Measurements from ENCODE around the gene BABAM2. TPM values are rescaled to one million over a fixed set of nuclear protein-coding genes. Genes with fewer than 3 reads are reported as not detected.
"Not testable (repeated sequence)": the region's sequence is repeated elsewhere in the genome, so short reads cannot be mapped to it uniquely, and the experiment has no call there.

Gene BABAM2
- total and polyA plus RNA-seq, 7 experiments from 2014 or later, result 34.2 to 58.2 (median 44.2) TPM

DNA sequence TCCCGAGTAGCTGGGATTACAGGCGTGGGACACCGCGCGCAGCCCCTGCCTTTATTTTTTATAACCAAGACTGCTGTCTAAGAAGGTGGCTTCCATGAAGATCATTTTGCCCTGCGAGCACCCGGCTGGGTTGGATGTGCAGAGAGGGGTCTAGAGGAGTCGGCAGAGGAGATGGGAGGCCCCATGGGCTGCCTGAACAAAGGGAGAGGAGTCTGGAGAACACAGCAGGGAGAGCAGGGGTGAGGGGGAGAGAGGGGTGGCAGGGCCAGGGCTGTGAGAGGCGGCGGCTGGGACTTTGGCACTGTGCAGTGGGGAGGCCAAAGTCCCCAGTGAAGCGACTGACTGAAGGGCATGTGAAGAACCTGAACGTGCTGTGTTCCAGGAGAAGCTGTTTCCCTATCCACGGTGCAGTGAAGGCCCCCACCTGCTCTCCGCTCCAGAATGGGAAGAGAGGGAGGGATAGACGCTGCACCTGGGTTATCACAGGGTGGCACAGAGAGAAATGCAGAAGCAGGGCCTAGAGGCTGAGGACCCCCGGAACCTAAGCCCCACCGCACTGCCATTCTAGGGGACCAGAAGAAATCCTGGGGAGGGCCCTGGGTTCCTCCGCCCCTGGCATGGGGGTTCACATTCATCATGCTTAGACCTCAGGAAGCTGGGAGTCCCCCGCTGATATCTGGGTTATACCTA is 477.3 kb downstream of the BABAM2 start:
- Histone ChIP-seq H3K27me3 (ENCODE audit: control insufficient read depth in 2 of 2, insufficient read depth in 2 of 2, low read length in 2 of 2) (no peaks in the 10 kb centered on the region), H3K9me3 (ENCODE audit: control insufficient read depth in 2 of 3, low read length in 3 of 3) (no peaks in the 10 kb centered on the region), H3K4me1 (ENCODE audit: control insufficient read depth in 2 of 2, insufficient read depth in 2 of 2, low read length in 2 of 2) (peaks cover 44 to 45% of the 10 kb centered on the region in 2 donors), H3K4me3 (ENCODE audit: low read length) (no peak overlapping the region), H3K27ac (ENCODE audit: low read depth, low read length) (no peak overlapping the region), H3K36me3 (ENCODE audit: control insufficient read depth in 2 of 3, insufficient read depth in 3 of 3, low read length in 3 of 3) (no peaks in the 10 kb centered on the region)
- peak overlapping the region in 3 of 9 donors; percentile 31 to 76 (median 35) for H3K27ac Mint-ChIP-seq
- peak overlapping the region in 3 of 10 donors; percentile 75 to 89 (median 88) for H3K4me3 Mint-ChIP-seq
- peaks cover 0 to 21% (median 0%) of the 10 kb centered on the region in 5 donors for H3K27me3 Mint-ChIP-seq
- H3K36me3 Mint-ChIP-seq, result peaks cover 0 to 4% (median 0%) of the 10 kb centered on the region in 5 donors
- ATAC-seq (no peak), DNase-seq (no peak)
- POLR2A ChIA-PET, result no interaction called here
- H3K4me1 Mint-ChIP-seq, result peaks cover 23 to 55% (median 44%) of the 10 kb centered on the region in 7 donors
- peaks cover 0 to 1% (median 0%) of the 10 kb centered on the region in 11 donors for H3K9me3 Mint-ChIP-seq
- intact Hi-C loops (cut with micrococcal nuclease), result loop anchor here in 1 of 2 donors (1.0 kb wide), 1 partner anchor 9 kb away; no protein-coding TSS in a partner anchor
- CTCF ChIA-PET, result interaction anchor here (0.6 kb wide), 1 partner anchor 605 kb away, joined by 3 read pairs; no protein-coding TSS in a partner anchor

DNA sequence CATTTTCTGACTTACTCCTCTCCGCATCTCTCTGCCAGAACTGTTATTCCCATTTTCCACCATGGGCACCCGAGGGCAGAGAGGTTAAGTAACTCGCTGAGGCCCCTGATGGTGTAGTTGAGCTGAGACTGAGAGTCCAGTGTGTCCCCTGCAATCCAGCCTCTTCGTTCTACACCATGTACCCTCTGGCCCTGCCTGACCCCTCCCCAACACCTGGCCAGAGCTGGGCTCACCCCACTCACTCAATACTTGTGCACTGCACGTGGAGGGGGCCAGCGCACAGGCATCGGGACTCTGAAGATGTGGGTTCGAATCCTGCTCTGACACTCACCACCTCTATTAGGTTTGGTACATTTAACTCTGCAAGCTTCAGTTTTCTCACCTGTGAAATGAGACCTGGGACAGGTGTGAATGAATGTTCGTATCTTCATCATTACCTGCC is 477.8 kb downstream of the BABAM2 start:
- DNase-seq, result no peak
- no peaks in the 10 kb centered on the region for H3K27me3 ChIP-seq (ENCODE audit: control insufficient read depth in 2 of 2, insufficient read depth in 2 of 2, low read length in 2 of 2)
- Mint-ChIP-seq H3K36me3 (peaks cover 0 to 4% (median 0%) of the 10 kb centered on the region in 5 donors), H3K4me3 (peak overlapping the region in 2 of 10 donors; percentile 39 to 56), H3K4me1 (peaks cover 23 to 50% (median 39%) of the 10 kb centered on the region in 7 donors), H3K27ac (no peak overlapping the region), H3K27me3 (peaks cover 0 to 26% (median 0%) of the 10 kb centered on the region in 5 donors), H3K9me3 (peaks cover 0 to 1% (median 0%) of the 10 kb centered on the region in 11 donors)
- H3K4me3 ChIP-seq (ENCODE audit: low read length), result no peak overlapping the region
- no peak for ATAC-seq
- no peaks in the 10 kb centered on the region for H3K36me3 ChIP-seq (ENCODE audit: control insufficient read depth in 2 of 3, insufficient read depth in 3 of 3, low read length in 3 of 3)
- ChIA-PET CTCF (interaction anchor here (0.6 kb wide), 1 partner anchor 605 kb away, joined by 3 read pairs; no protein-coding TSS in a partner anchor), POLR2A (interaction anchor here (0.8 kb wide), 1 partner anchor 10 kb away, joined by 3 read pairs; no protein-coding TSS in a partner anchor)
- H3K4me1 ChIP-seq (ENCODE audit: control insufficient read depth in 2 of 2, insufficient read depth in 2 of 2, low read length in 2 of 2), result peaks cover 43 to 45% of the 10 kb centered on the region in 2 donors
- H3K9me3 ChIP-seq (ENCODE audit: control insufficient read depth in 2 of 3, low read length in 3 of 3), result no peaks in the 10 kb centered on the region
- intact Hi-C loops (cut with micrococcal nuclease), result no loop called here
- no peak overlapping the region for H3K27ac ChIP-seq (ENCODE audit: low read depth, low read length)

DNA sequence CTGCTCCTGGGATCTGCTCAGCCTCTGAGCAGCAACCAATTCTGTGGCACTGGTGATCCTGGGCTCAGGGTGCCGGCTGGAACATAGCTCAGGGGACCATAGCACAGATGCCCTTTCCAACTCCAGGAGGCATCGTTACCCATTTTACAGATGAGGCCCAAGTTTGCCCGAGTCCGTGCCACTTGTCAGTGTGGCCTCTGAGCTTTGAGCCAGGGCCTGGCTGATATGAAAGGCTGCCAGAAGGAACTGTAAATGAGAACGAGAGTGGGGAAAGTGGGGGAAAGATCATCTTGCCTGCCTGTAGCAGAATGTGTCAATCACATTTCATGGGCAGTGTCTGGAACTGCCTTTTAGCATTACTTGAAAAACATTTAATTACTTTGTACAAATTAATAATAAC is 478.8 kb downstream of the BABAM2 start:
- no peak overlapping the region for H3K4me3 ChIP-seq (ENCODE audit: low read length)
- peaks cover 33 to 37% of the 10 kb centered on the region in 2 donors for H3K4me1 ChIP-seq (ENCODE audit: control insufficient read depth in 2 of 2, insufficient read depth in 2 of 2, low read length in 2 of 2)
- Mint-ChIP-seq H3K4me3 (no peak overlapping the region), H3K27me3 (peaks cover 0 to 34% (median 0%) of the 10 kb centered on the region in 5 donors), H3K27ac (peak overlapping the region in 3 of 9 donors; percentile 38 to 54 (median 41)), H3K36me3 (peaks cover 0 to 4% (median 0%) of the 10 kb centered on the region in 5 donors), H3K9me3 (peaks cover 0 to 1% (median 0%) of the 10 kb centered on the region in 11 donors), H3K4me1 (peaks cover 19 to 45% (median 35%) of the 10 kb centered on the region in 7 donors)
- intact Hi-C loops (cut with micrococcal nuclease), result no loop called here
- POLR2A ChIA-PET, result interaction anchor here (0.8 to 1.0 kb wide), 2 partner anchors 9 to 12 kb away, joined by 3 read pairs; no protein-coding TSS in a partner anchor
- CTCF ChIA-PET, result interaction anchor here (0.9 kb wide), 1 partner anchor 9 kb away, joined by 3 read pairs; no protein-coding TSS in a partner anchor
- H3K27ac ChIP-seq (ENCODE audit: low read depth, low read length), result no peak overlapping the region
- H3K36me3 ChIP-seq (ENCODE audit: control insufficient read depth in 2 of 3, insufficient read depth in 3 of 3, low read length in 3 of 3), result no peaks in the 10 kb centered on the region
- H3K27me3 ChIP-seq (ENCODE audit: control insufficient read depth in 2 of 2, insufficient read depth in 2 of 2, low read length in 2 of 2), result no peaks in the 10 kb centered on the region
- no peak for ATAC-seq
- no peaks in the 10 kb centered on the region for H3K9me3 ChIP-seq (ENCODE audit: control insufficient read depth in 2 of 3, low read length in 3 of 3)
- DNase-seq, result no peak

DNA sequence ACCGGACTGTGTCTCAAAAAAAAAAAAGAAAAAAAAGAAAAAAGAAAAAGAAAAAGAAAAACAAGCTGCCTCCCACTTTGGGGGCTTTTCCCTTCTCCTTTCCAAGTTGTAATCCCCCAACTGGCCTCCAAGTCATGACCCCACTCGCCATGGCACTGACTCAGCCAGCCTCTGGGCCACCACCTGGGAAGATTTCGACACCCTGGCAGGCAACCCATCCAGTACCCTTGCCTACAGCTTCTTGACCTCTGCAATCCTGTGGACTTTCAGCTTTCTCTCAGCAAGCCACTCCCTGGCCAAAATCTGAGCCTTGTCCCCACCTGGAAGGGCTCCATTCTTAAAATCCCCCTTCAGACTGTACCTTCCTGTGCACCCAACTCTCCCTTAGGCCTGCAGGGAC is 479.8 kb downstream of the BABAM2 start:
- H3K9me3 ChIP-seq (ENCODE audit: control insufficient read depth in 2 of 3, low read length in 3 of 3), result no peaks in the 10 kb centered on the region
- peaks cover 15 to 35% (median 25%) of the 10 kb centered on the region in 7 donors for H3K4me1 Mint-ChIP-seq
- CTCF ChIA-PET, result interaction anchor here (0.9 kb wide), 1 partner anchor 8 kb away, joined by 3 read pairs; no protein-coding TSS in a partner anchor
- H3K36me3 Mint-ChIP-seq, result peaks cover 0 to 4% (median 0%) of the 10 kb centered on the region in 5 donors
- intact Hi-C loops (cut with micrococcal nuclease), result no loop called here
- peaks cover 23 to 27% of the 10 kb centered on the region in 2 donors for H3K4me1 ChIP-seq (ENCODE audit: control insufficient read depth in 2 of 2, insufficient read depth in 2 of 2, low read length in 2 of 2)
- DNase-seq (no peak), ATAC-seq (no peak)
- peaks cover 0 to 1% (median 0%) of the 10 kb centered on the region in 11 donors for H3K9me3 Mint-ChIP-seq
- no peaks in the 10 kb centered on the region for H3K27me3 ChIP-seq (ENCODE audit: control insufficient read depth in 2 of 2, insufficient read depth in 2 of 2, low read length in 2 of 2)
- H3K4me3 Mint-ChIP-seq, result no peak overlapping the region
- peaks cover 0 to 39% (median 0%) of the 10 kb centered on the region in 5 donors for H3K27me3 Mint-ChIP-seq
- H3K4me3 ChIP-seq (ENCODE audit: low read length), result no peak overlapping the region
- H3K27ac Mint-ChIP-seq, result peak overlapping the region in 1 of 9 donors; percentile 86
- H3K27ac ChIP-seq (ENCODE audit: low read depth, low read length), result no peak overlapping the region
- POLR2A ChIA-PET, result interaction anchor here (1.0 kb wide), 1 partner anchor 11 kb away, joined by 3 read pairs; no protein-coding TSS in a partner anchor
- H3K36me3 ChIP-seq (ENCODE audit: control insufficient read depth in 2 of 3, insufficient read depth in 3 of 3, low read length in 3 of 3), result no peaks in the 10 kb centered on the region

DNA sequence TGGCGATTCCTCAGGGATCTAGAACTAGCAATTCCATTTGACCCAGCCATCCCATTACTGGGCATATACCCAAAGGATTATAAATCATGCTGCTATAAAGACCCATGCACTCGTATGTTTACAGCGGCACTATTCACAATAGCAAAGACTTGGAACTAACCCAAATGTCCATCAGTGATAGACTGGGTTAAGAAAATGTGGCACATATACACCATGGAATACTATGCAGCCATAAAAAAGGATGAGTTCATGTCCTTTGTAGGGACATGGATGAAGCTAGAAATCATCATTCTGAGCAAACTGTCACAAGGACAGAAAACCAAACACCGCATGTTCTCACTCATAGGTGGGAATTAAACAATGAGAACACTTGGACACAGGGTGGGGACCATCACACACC is 481.2 kb downstream of the BABAM2 start:
- H3K9me3 ChIP-seq (ENCODE audit: control insufficient read depth in 2 of 3, low read length in 3 of 3); DNase-seq; POLR2A ChIA-PET; CTCF ChIA-PET; ATAC-seq; H3K9me3 Mint-ChIP-seq; H3K27ac ChIP-seq (ENCODE audit: low read depth, low read length); H3K27ac Mint-ChIP-seq; H3K4me3 ChIP-seq (ENCODE audit: low read length); intact Hi-C loops (cut with micrococcal nuclease); H3K36me3 ChIP-seq (ENCODE audit: control insufficient read depth in 2 of 3, insufficient read depth in 3 of 3, low read length in 3 of 3); H3K36me3 Mint-ChIP-seq; H3K4me3 Mint-ChIP-seq; H3K27me3 ChIP-seq (ENCODE audit: control insufficient read depth in 2 of 2, insufficient read depth in 2 of 2, low read length in 2 of 2): not testable (repeated sequence)
- peaks cover 10 to 13% of the 10 kb centered on the region in 2 donors for H3K4me1 ChIP-seq (ENCODE audit: control insufficient read depth in 2 of 2, insufficient read depth in 2 of 2, low read length in 2 of 2)
- peaks cover 0 to 39% (median 0%) of the 10 kb centered on the region in 5 donors for H3K27me3 Mint-ChIP-seq
- peaks cover 8 to 23% (median 12%) of the 10 kb centered on the region in 7 donors for H3K4me1 Mint-ChIP-seq

DNA sequence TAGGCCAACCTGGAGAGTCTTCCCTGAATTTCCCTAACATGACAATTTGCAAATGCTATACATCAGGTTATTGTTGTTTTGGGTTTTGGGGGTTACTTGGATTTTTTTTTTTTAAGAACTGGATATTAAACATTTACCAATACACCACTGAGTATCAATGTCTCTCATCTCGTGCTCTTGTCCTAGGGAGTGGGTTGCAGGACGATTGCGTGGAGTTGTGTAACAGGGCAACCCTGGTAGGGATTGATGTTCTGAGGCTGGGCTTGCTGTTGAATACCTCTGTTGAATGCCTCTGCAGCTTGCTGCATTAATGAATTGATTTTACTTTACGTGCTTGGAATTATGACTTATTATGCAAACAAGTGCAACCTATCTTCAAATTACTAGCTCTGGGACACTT is 483.3 kb downstream of the BABAM2 start:
- no peaks in the 10 kb centered on the region for H3K9me3 ChIP-seq (ENCODE audit: control insufficient read depth in 2 of 3, low read length in 3 of 3)
- DNase-seq (no peak), ATAC-seq (no peak)
- Mint-ChIP-seq H3K36me3 (peaks cover 0 to 2% (median 0%) of the 10 kb centered on the region in 5 donors), H3K9me3 (no peaks in the 10 kb centered on the region), H3K4me1 (peaks cover 3 to 14% (median 8%) of the 10 kb centered on the region in 7 donors), H3K27ac (no peak overlapping the region), H3K4me3 (no peak overlapping the region), H3K27me3 (peaks cover 0 to 39% (median 0%) of the 10 kb centered on the region in 5 donors)
- POLR2A ChIA-PET, result no interaction called here
- no peaks in the 10 kb centered on the region for H3K27me3 ChIP-seq (ENCODE audit: control insufficient read depth in 2 of 2, insufficient read depth in 2 of 2, low read length in 2 of 2)
- H3K4me1 ChIP-seq (ENCODE audit: control insufficient read depth in 2 of 2, insufficient read depth in 2 of 2, low read length in 2 of 2), result peaks cover 7 to 8% of the 10 kb centered on the region in 2 donors
- H3K27ac ChIP-seq (ENCODE audit: low read depth, low read length), result no peak overlapping the region
- no peak overlapping the region for H3K4me3 ChIP-seq (ENCODE audit: low read length)
- intact Hi-C loops (cut with micrococcal nuclease), result no loop called here
- CTCF ChIA-PET, result no interaction called here
- H3K36me3 ChIP-seq (ENCODE audit: control insufficient read depth in 2 of 3, insufficient read depth in 3 of 3, low read length in 3 of 3), result no peaks in the 10 kb centered on the region
